Natural killer cell (primary cell): ENCODE measurements around the gene DIP2C. TPM values are rescaled to one million over a fixed set of nuclear protein-coding genes. Genes with fewer than 3 reads are reported as not detected.

Experiments
- ATAC-seq, 3 donors: fragments of 150-1000 bp in 2 of 3; fragments of 200-7000 bp in 1 of 3; cut with Tn5 transposase; 1 replicate in 1 of 3; 2 replicates in 2 of 3; pipeline ENCODE4 v1.10.0; 2021; ENCODE audit warnings: mild to moderate bottlenecking in 2 of 3, moderate library complexity in 2 of 3
- DNase-seq, 2 donors: peaks; one replicate each; pipeline versions ENCODE4 v3.0.0 to v3.0.0-alpha.2; 2013 to 2021; ENCODE audit warnings: mixed read lengths in 1 of 2
- H3K27ac ChIP-seq: one replicate; pipeline ENCODE4 v1.5.1; 2013; ENCODE audit warnings: mild to moderate bottlenecking, low read length
- H3K27me3 ChIP-seq: one replicate; pipeline ENCODE4 v1.6.1; 2013; ENCODE audit warnings: low read length; ENCODE audit not compliant: control insufficient read depth, insufficient read depth
- H3K36me3 ChIP-seq: one replicate; pipeline ENCODE4 v1.6.1; 2013; ENCODE audit warnings: low read length; ENCODE audit not compliant: control insufficient read depth, insufficient read depth
- H3K4me1 ChIP-seq: one replicate; pipeline ENCODE4 v1.6.1; 2013; ENCODE audit warnings: low read length; ENCODE audit not compliant: control insufficient read depth, insufficient read depth
- H3K4me3 ChIP-seq: one replicate; pipeline ENCODE4 v1.5.1; 2013; ENCODE audit warnings: low read length
- H3K9me3 ChIP-seq: one replicate; pipeline ENCODE4 v1.6.1; 2013; ENCODE audit warnings: low read length; ENCODE audit not compliant: control insufficient read depth, insufficient read depth
- H3K27ac Mint-ChIP-seq, 2 donors: one replicate each; pipeline ENCODE4 v1.8.0; 2022; ENCODE audit warnings: mild to moderate bottlenecking in 2 of 2, mixed read lengths in 2 of 2, moderate library complexity in 1 of 2
- H3K27me3 Mint-ChIP-seq, 2 donors: one replicate each; pipeline ENCODE4 v1.8.0; 2022; ENCODE audit warnings: low read depth in 2 of 2, mixed read lengths in 2 of 2
- H3K36me3 Mint-ChIP-seq: one replicate; pipeline ENCODE4 v1.8.0; 2022; ENCODE audit warnings: mixed read lengths
- H3K4me1 Mint-ChIP-seq, 2 donors: one replicate each; pipeline ENCODE4 v1.8.0; 2022; ENCODE audit warnings: mixed read lengths in 2 of 2
- H3K4me3 Mint-ChIP-seq: one replicate; pipeline ENCODE4 v1.8.0; 2022; ENCODE audit warnings: mild to moderate bottlenecking, moderate library complexity, mixed read lengths
- H3K9me3 Mint-ChIP-seq, 2 donors: one replicate each; pipeline ENCODE4 v1.8.0; 2022; ENCODE audit warnings: mixed read lengths in 2 of 2
- WGBS: methylation state at CpG from one replicate; pipeline ENCODE4 v1.1.7; 2013; ENCODE audit warnings: missing lambda C conversion rate; ENCODE audit not compliant: insufficient coverage; 5-methylcytosine and 5-hydroxymethylcytosine counted together
- intact Hi-C: fragments of 100-400 bp; cut with micrococcal nuclease; formaldehyde crosslinking; loops from one replicate; pipeline ENCODE4 v1.14.2; 2022
- total RNA-seq, 4 donors: library from RNA; stranded (reverse); fragments of 120-200 nt in 1 of 4; gene quantifications; one replicate each; pipeline versions ENCODE4 v1.2.3 to v1.2.4, GENCODE V29; 2013 to 2022
- TF ChIP-seq, protein P1 (sequence below): fragments of 200-600 bp; IDR thresholded peaks from one replicate; pipeline ENCODE4 v1.8.0; 2022; ENCODE audit warnings: antibody characterized with exemption

The DIP2C gene
- total RNA-seq, 3 donors from 2014 or later (not counting 1 experiment from before 2014, with no cell fraction given) = 1.5 to 5.8 (median 3.8) TPM

DNA sequence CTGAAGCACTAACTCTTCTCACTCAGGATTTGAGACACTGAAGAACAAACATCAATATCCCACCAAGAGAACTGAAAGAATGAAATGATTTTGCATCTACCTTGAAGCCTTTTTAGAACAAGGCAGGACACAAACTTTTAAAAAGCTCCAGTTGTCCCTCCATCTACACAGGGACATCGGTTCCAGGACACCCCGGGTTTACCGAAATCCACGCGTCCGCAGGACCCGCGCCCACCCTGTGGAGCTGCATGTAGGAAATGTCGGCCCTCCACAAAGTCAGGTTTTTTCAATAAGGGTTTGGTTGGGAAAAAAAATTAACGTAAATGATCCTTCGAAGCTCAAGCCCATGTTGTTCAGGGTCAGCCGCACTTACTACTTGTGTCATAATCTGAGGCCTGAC is 94.0 kb downstream of the DIP2C start:
- H3K27me3 ChIP-seq = peaks cover 5% of the 10 kb centered on the region
- Mint-ChIP-seq H3K27me3 (peaks cover 9 to 16% of the 10 kb centered on the region in 2 donors), H3K4me1 (no peaks in the 10 kb centered on the region), H3K4me3 (no peak overlapping the region), H3K36me3 (no peaks in the 10 kb centered on the region), H3K9me3 (no peaks in the 10 kb centered on the region), H3K27ac (no peak overlapping the region)
- no peak for DNase-seq
- no peaks in the 10 kb centered on the region for H3K36me3 ChIP-seq
- no peaks in the 10 kb centered on the region for H3K9me3 ChIP-seq
- H3K27ac ChIP-seq = no peak overlapping the region
- H3K4me3 ChIP-seq = no peak overlapping the region
- WGBS = 97% methylated on average over 12 of the region's 12 CpGs
- H3K4me1 ChIP-seq = no peaks in the 10 kb centered on the region
- intact Hi-C loops = no loop called here
- ATAC-seq = no peak
- TF ChIP-seq, protein P1, sequence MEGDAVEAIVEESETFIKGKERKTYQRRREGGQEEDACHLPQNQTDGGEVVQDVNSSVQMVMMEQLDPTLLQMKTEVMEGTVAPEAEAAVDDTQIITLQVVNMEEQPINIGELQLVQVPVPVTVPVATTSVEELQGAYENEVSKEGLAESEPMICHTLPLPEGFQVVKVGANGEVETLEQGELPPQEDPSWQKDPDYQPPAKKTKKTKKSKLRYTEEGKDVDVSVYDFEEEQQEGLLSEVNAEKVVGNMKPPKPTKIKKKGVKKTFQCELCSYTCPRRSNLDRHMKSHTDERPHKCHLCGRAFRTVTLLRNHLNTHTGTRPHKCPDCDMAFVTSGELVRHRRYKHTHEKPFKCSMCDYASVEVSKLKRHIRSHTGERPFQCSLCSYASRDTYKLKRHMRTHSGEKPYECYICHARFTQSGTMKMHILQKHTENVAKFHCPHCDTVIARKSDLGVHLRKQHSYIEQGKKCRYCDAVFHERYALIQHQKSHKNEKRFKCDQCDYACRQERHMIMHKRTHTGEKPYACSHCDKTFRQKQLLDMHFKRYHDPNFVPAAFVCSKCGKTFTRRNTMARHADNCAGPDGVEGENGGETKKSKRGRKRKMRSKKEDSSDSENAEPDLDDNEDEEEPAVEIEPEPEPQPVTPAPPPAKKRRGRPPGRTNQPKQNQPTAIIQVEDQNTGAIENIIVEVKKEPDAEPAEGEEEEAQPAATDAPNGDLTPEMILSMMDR = no peak

DNA sequence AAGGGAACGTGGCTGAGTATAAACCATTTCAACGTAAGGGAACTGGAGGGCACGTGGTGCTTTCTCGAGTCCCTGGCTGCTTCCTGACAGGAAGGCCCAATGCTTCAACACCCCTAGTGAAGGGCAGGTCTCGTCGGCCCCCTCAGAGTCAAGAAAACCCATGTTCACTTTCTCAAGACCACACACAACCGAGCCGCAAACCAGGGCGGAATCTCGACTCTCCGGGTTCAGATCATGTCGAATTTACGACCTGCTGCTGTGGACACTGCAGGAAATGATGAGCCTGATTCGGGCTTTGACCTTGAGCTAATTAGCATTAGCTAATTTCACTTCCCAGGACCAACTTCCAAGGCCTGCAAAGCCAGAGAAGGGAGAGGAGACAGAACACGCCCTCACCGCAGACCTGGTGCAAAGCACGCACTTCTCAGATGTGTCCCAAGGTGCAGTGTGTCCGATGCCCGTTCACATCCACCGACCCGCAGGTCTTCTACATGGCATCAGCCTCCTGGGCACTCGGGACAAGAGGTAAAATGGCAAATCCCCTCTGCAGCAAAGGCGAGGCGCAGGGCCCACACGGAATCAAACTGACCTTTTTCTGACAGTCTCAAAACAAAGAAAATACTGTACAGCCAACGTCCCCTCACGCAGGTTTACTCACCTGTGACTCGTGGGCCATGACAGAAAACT is 94.7 kb downstream of the DIP2C start:
- Mint-ChIP-seq H3K27me3 (peaks cover 9 to 24% of the 10 kb centered on the region in 2 donors), H3K9me3 (no peaks in the 10 kb centered on the region), H3K4me1 (no peaks in the 10 kb centered on the region), H3K27ac (no peak overlapping the region), H3K4me3 (no peak overlapping the region), H3K36me3 (no peaks in the 10 kb centered on the region)
- Histone ChIP-seq H3K9me3 (no peaks in the 10 kb centered on the region), H3K27ac (no peak overlapping the region), H3K4me1 (no peaks in the 10 kb centered on the region), H3K4me3 (no peak overlapping the region), H3K36me3 (no peaks in the 10 kb centered on the region), H3K27me3 (peaks cover 2% of the 10 kb centered on the region)
- TF ChIP-seq, protein P1 = no peak
- DNase-seq (no peak), ATAC-seq (no peak)
- WGBS = 84% methylated on average over 28 of the region's 28 CpGs
- intact Hi-C loops = no loop called here

DNA sequence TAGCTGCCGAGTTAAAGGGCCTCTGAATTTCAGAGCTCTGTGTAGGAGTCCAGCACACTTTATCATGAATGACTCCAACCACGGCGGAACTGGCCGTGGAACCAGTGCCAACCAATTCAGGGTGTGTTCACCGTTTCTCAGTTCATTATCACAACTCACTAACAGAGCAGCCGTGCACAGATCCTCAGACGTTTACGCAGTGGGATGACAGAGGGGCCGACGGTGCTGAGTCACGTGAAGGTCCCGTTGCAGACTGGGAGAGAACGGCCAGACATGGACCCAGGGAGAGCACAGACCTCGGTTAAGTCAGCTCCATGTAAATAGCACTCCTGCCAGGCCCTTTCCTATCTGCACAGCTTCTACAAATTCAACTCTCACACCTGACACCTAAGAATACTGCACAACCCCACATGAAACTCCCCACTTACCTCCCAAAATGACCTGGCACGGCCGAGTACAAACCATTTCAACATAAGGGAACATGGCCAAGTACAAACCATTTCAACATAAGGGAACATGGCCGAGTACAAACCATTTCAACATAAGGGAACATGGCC is 95.5 kb downstream of the DIP2C start:
- H3K27me3 ChIP-seq = no peaks in the 10 kb centered on the region
- H3K4me3 ChIP-seq = no peak overlapping the region
- no peaks in the 10 kb centered on the region for H3K9me3 ChIP-seq
- no peaks in the 10 kb centered on the region for H3K4me1 ChIP-seq
- Mint-ChIP-seq H3K36me3 (no peaks in the 10 kb centered on the region), H3K27me3 (peaks cover 9 to 31% of the 10 kb centered on the region in 2 donors), H3K4me3 (no peak overlapping the region), H3K4me1 (no peaks in the 10 kb centered on the region), H3K9me3 (no peaks in the 10 kb centered on the region), H3K27ac (no peak overlapping the region)
- ATAC-seq = no peak
- 93% methylated on average over 16 of the region's 17 CpGs for WGBS
- no peaks in the 10 kb centered on the region for H3K36me3 ChIP-seq
- no peak for DNase-seq
- TF ChIP-seq, protein P1 = no peak
- no peak overlapping the region for H3K27ac ChIP-seq
- intact Hi-C loops = no loop called here
